Ishikawa (cell line): ENCODE results near the gene DEPDC5.

Experiments used
- CEBPB ChIP-seq: IDR thresholded peaks from 2 replicates; pipeline ENCODE4 v1.6.1; 2012
- CREB1 ChIP-seq: IDR thresholded peaks from 2 replicates; pipeline ENCODE4 v1.6.1; 2012; ENCODE audit warnings: low read depth
- EGR1 ChIP-seq: IDR thresholded peaks from 2 replicates; pipeline ENCODE4 v1.6.1; 2012
- EP300 ChIP-seq: IDR thresholded peaks from 2 replicates; pipeline ENCODE4 v1.6.1; 2012; ENCODE audit warnings: borderline replicate concordance
- FOXM1 ChIP-seq: IDR thresholded peaks from 2 replicates; pipeline ENCODE4 v1.6.1; 2012; ENCODE audit warnings: low read depth, borderline replicate concordance
- NFIC ChIP-seq: IDR thresholded peaks from 2 replicates; pipeline ENCODE4 v1.6.1; 2012
- RAD21 ChIP-seq: IDR thresholded peaks from 2 replicates; pipeline ENCODE4 v1.6.1; 2012; ENCODE audit warnings: low read depth
- TAF1 ChIP-seq: IDR thresholded peaks from 2 replicates; pipeline ENCODE4 v1.6.1; 2012; ENCODE audit warnings: low read depth, mild to moderate bottlenecking
- TCF12 ChIP-seq: IDR thresholded peaks from 2 replicates; pipeline ENCODE4 v1.6.1; 2012; ENCODE audit warnings: low read depth
- TEAD4 ChIP-seq: IDR thresholded peaks from 2 replicates; pipeline ENCODE4 v1.6.1; 2012
- YY1 ChIP-seq: IDR thresholded peaks from 2 replicates; pipeline ENCODE4 v1.6.1; 2012; ENCODE audit warnings: low read depth
- ZBTB7A ChIP-seq: IDR thresholded peaks from 2 replicates; pipeline ENCODE4 v1.6.1; 2012; ENCODE audit warnings: low read depth
- TF ChIP-seq, protein P1 (sequence below): IDR thresholded peaks from 2 replicates; pipeline ENCODE4 v1.6.1; 2012
- TF ChIP-seq, protein P2 (sequence below): IDR thresholded peaks from 2 replicates; pipeline ENCODE4 v1.6.1; 2012
- TF ChIP-seq, protein P3 (sequence below): IDR thresholded peaks from 2 replicates; pipeline ENCODE4 v1.6.1; 2012; ENCODE audit warnings: low read depth, mild to moderate bottlenecking

DEPDC5 gene

DNA sequence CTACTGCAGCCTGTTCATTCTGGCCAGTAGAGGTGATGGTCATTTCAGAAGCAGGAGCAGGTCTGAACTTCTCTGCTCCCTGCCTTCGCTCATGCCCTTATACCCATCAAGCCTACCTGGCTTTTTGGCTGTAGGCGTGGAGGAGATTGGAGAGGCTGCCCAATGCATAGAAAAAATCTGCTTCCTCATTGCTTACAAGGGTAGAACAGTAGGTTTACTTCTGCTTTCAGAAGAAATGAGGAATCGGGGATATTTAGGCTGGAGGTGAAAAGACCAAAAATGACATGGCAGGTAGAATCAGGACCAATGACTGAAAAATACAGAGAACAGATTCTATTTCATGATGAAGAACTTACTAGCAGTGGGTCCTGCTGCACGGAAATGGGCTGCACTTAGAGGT lies 117.7 kb downstream of the DEPDC5 start:
- TF ChIP-seq, protein P1, sequence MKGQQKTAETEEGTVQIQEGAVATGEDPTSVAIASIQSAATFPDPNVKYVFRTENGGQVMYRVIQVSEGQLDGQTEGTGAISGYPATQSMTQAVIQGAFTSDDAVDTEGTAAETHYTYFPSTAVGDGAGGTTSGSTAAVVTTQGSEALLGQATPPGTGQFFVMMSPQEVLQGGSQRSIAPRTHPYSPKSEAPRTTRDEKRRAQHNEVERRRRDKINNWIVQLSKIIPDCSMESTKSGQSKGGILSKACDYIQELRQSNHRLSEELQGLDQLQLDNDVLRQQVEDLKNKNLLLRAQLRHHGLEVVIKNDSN, result no peak
- no peak for TF ChIP-seq EGR1
- TF ChIP-seq CEBPB, result no peak
- TF ChIP-seq, protein P2, sequence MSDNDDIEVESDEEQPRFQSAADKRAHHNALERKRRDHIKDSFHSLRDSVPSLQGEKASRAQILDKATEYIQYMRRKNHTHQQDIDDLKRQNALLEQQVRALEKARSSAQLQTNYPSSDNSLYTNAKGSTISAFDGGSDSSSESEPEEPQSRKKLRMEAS, result no peak
- no peak for TF ChIP-seq TAF1
- TF ChIP-seq TEAD4, result no peak
- TF ChIP-seq ZBTB7A, result no peak
- TF ChIP-seq FOXM1, result no peak

DNA sequence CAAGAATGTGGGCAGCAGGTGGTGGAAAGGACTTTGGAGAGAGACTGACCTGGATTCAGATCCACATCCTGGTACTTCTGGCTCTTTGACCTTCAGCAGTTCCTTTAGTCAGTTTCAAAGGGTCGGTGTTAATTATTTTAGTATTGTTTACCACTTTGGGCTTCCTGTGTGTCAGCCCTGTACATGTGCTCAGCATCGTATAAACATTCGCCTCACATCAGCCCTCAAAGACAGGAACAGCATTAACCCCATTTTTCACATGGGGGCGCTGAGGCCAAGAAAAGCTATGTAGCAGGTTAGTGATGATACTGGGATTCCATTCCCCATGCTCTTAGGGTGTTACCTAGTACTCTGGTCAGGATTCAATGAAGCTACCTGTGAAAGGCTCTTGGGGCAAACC lies 118.4 kb downstream of the DEPDC5 start:
- TF ChIP-seq ZBTB7A, result no peak
- no peak for TF ChIP-seq TCF12
- TF ChIP-seq, protein P3, sequence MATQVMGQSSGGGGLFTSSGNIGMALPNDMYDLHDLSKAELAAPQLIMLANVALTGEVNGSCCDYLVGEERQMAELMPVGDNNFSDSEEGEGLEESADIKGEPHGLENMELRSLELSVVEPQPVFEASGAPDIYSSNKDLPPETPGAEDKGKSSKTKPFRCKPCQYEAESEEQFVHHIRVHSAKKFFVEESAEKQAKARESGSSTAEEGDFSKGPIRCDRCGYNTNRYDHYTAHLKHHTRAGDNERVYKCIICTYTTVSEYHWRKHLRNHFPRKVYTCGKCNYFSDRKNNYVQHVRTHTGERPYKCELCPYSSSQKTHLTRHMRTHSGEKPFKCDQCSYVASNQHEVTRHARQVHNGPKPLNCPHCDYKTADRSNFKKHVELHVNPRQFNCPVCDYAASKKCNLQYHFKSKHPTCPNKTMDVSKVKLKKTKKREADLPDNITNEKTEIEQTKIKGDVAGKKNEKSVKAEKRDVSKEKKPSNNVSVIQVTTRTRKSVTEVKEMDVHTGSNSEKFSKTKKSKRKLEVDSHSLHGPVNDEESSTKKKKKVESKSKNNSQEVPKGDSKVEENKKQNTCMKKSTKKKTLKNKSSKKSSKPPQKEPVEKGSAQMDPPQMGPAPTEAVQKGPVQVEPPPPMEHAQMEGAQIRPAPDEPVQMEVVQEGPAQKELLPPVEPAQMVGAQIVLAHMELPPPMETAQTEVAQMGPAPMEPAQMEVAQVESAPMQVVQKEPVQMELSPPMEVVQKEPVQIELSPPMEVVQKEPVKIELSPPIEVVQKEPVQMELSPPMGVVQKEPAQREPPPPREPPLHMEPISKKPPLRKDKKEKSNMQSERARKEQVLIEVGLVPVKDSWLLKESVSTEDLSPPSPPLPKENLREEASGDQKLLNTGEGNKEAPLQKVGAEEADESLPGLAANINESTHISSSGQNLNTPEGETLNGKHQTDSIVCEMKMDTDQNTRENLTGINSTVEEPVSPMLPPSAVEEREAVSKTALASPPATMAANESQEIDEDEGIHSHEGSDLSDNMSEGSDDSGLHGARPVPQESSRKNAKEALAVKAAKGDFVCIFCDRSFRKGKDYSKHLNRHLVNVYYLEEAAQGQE, result no peak
- TF ChIP-seq RAD21, result peak; percentile 20; the same call in 1 of the 2 replicates
- no peak for TF ChIP-seq YY1

DNA sequence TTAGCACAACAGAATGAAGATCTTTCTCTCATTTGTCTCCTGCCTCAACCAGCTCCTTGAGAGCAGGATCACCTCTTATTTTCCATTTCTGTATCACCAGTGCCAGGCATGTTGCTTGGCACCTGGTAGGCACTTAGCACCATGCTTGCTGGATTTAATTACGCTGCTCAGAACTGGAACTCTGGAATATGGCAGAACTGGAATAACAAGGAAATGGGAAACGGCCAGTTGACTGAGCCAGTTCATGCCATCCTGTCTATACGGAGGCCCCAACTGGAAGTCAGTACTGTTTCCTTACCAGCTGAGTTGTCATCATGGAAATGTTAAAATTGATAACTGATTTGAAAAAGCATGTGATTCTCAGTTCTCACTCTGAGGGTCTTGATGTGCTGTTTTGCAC lies 121.0 kb downstream of the DEPDC5 start:
- TF ChIP-seq CEBPB (no peak), CREB1 (no peak), EP300 (no peak), RAD21 (no peak), NFIC (no peak), EGR1 (no peak), TAF1 (no peak), FOXM1 (no peak)
- TF ChIP-seq, protein P3, result no peak
- TF ChIP-seq, protein P2, result no peak

DNA sequence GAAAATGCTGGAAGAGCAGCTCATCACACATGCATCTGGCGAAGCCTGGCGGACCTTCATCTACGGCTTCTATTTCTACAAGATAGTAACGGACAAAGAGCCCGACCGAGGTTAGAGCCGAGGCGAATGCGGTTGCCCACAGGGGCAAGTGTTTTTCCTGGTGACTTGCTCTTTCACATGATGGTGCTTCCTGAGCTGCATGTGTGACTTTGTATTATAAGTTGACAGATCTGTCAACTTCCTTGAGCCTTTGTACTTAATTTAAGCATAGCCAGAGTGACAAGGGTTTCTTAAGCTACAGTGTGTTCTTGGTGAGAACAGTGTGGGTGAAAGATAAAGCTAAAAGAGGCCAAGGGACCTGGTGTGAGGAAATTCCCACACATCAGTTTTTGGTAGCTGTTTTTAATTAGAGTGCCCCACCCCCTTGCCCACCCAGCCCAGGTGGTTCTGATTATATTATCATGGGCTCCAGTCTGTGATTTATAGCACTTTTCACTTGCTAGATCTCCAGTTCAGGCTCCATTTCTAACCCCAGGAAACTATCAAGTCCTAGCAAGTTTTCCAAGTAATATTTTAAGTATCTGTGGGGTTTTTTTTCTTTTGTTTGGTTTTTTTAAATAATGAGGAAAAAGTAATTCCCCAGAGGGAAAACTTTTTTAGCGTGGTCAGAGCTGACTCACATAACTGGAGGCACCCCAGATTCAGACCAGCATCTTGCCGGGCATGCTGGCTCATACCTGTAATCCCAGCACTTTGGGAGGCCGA lies 122.5 kb downstream of the DEPDC5 start:
- TF ChIP-seq ZBTB7A (no peak), EP300 (no peak), TEAD4 (no peak), YY1 (no peak), FOXM1 (no peak), CREB1 (no peak), CEBPB (no peak), TCF12 (no peak), TAF1 (no peak), EGR1 (no peak), RAD21 (no peak), NFIC (no peak)
- TF ChIP-seq, protein P2, result no peak
- TF ChIP-seq, protein P1, result no peak
- TF ChIP-seq, protein P3, result no peak

DNA sequence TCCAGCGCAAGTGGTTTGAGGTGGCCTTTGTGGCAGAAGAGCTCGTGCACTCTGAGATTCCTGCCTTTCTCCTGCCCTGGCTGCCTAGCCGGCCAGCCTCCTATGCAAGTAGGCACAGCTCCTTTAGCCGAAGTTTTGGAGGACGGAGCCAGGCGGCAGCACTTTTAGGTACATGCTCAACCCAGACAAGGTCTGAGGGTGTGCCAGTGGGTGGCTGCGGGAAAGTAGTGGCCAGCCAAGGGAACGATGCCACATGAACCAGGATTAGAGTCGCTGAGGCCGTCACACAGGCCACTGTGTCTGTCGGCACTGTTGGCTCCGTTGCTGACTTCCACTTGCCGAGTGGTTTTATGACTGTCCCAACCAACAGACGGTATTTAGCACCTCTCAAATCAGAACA lies 125.8 kb downstream of the DEPDC5 start:
- TF ChIP-seq CEBPB, result no peak
- TF ChIP-seq, protein P3, result no peak
- no peak for TF ChIP-seq EGR1
- TF ChIP-seq, protein P1, result no peak
- no peak for TF ChIP-seq FOXM1
- TF ChIP-seq CREB1, result no peak
